ENCODE measurements around the gene GNGT2. TPM values are rescaled to one million over a fixed set of nuclear protein-coding genes. Genes with fewer than 3 reads are reported as not detected.

The GNGT2 gene
- total RNA-seq, 1 experiment from 2014 or later = not detected

DNA sequence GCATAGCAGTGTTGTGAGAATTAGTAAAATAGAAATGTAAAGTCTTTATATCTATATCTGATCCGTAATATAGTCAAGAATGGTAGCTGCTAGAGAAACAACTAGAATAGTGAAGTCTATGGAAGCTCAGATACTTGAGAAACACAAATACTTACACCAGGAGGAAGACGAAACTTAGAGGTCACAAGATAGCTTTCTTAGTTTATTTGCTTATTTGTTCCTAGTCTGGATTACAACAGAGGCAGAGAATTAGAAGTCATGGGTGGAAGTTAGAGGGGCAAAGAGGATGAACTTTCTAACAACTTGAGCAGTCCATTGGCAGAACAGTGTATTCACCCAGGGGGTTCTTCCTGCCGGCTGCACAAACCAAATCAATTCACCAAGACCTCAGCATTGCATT is 13.9 kb downstream of the GNGT2 start:
- Mint-ChIP-seq H3K27ac (ENCODE audit: low read depth, unreplicated experiment) (no peak overlapping the region), H3K36me3 (ENCODE audit: insufficient read depth, unreplicated experiment) (peaks cover 14% of the 10 kb centered on the region), H3K4me3 (ENCODE audit: unreplicated experiment) (no peak overlapping the region), H3K27me3 (ENCODE audit: insufficient read depth, unreplicated experiment) (no peaks in the 10 kb centered on the region), H3K9me3 (ENCODE audit: unreplicated experiment) (no peaks in the 10 kb centered on the region), H3K4me1 (ENCODE audit: insufficient read depth, unreplicated experiment) (no peaks in the 10 kb centered on the region)
- intact Hi-C loops (cut with micrococcal nuclease) = loop anchor here (10.0 kb wide), 1 partner anchor 142 kb away; no protein-coding TSS in a partner anchor
- BruUV-seq (replicated peaks) = no TSS peak
- ChIA-PET CTCF (no interaction called here), POLR2A (no interaction called here)
- TF ChIP-seq, protein P1, sequence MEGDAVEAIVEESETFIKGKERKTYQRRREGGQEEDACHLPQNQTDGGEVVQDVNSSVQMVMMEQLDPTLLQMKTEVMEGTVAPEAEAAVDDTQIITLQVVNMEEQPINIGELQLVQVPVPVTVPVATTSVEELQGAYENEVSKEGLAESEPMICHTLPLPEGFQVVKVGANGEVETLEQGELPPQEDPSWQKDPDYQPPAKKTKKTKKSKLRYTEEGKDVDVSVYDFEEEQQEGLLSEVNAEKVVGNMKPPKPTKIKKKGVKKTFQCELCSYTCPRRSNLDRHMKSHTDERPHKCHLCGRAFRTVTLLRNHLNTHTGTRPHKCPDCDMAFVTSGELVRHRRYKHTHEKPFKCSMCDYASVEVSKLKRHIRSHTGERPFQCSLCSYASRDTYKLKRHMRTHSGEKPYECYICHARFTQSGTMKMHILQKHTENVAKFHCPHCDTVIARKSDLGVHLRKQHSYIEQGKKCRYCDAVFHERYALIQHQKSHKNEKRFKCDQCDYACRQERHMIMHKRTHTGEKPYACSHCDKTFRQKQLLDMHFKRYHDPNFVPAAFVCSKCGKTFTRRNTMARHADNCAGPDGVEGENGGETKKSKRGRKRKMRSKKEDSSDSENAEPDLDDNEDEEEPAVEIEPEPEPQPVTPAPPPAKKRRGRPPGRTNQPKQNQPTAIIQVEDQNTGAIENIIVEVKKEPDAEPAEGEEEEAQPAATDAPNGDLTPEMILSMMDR (IDR thresholded peaks at IDR 0.05; ENCODE audit: unreplicated experiment) = no peak
- DNase-seq (ENCODE audit: unreplicated experiment) = no peak

DNA sequence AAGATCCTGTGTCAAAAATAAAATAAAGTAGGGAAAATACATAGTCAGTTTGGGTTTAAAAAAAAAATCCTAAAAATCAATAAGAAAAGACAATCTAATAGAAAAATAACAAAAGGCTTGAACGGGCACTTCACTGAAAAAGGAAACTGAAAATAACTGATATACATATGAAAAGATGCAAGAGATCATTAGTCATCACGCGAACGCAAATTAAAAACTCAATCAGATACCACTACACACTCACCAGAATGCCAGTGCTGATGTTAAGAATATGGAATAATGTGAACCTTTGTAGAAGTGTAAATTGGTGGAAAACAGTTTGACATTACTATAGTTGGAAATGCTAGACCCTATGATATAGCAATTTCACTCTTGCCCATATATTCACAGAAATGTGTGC is 14.6 kb downstream of the GNGT2 start:
- TF ChIP-seq, protein P1 (IDR thresholded peaks at IDR 0.05; ENCODE audit: unreplicated experiment) = no peak
- ChIA-PET POLR2A (no interaction called here), CTCF (interaction anchor here (0.6 to 1.3 kb wide), 3 partner anchors 42 to 473 kb away, joined by 3 to 5 read pairs (median 4); partner anchors contain the start of gene PRAC2)
- Mint-ChIP-seq H3K27ac (ENCODE audit: low read depth, unreplicated experiment) (no peak overlapping the region), H3K27me3 (ENCODE audit: insufficient read depth, unreplicated experiment) (no peaks in the 10 kb centered on the region), H3K9me3 (ENCODE audit: unreplicated experiment) (no peaks in the 10 kb centered on the region), H3K4me3 (ENCODE audit: unreplicated experiment) (no peak overlapping the region), H3K36me3 (ENCODE audit: insufficient read depth, unreplicated experiment) (peaks cover 15% of the 10 kb centered on the region), H3K4me1 (ENCODE audit: insufficient read depth, unreplicated experiment) (no peaks in the 10 kb centered on the region)
- intact Hi-C loops (cut with micrococcal nuclease) = loop anchor here (10.0 kb wide), 1 partner anchor 141 kb away; no protein-coding TSS in a partner anchor
- no peak for DNase-seq (ENCODE audit: unreplicated experiment)
- no TSS peak for BruUV-seq (replicated peaks)

DNA sequence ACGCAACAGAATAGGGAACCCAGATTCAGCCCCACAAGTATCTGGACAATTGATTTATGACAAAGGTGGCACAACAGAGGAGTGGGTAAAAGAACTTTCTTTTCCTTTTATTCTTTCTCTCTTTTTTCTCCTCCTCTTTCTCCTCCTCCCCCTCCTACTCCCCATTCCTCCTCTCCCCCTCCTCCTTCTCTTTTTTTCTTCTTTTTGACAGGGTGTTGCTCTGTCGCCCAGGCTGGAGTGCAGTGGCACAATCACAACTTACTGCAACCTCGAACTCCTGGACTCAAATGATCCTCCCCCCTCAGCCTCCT is 16.1 kb downstream of the GNGT2 start:
- peak overlapping the region; percentile 26 for H3K4me3 Mint-ChIP-seq (ENCODE audit: unreplicated experiment)
- TF ChIP-seq, protein P1 (IDR thresholded peaks at IDR 0.05; ENCODE audit: unreplicated experiment) = no peak
- no peak for DNase-seq (ENCODE audit: unreplicated experiment)
- no peaks in the 10 kb centered on the region for H3K4me1 Mint-ChIP-seq (ENCODE audit: insufficient read depth, unreplicated experiment)
- intact Hi-C loops (cut with micrococcal nuclease) = loop anchor here (5.0 to 10.0 kb wide), 2 partner anchors 139 to 287 kb away; partner anchors contain the start of gene UBE2Z
- ChIA-PET POLR2A (interaction anchor here (0.7 kb wide), 1 partner anchor 64 kb away, joined by 3 read pairs; no protein-coding TSS in a partner anchor), CTCF (interaction anchor here (0.6 to 1.3 kb wide), 2 partner anchors 162 to 279 kb away, joined by 3 to 5 read pairs; no protein-coding TSS in a partner anchor)
- peaks cover 15% of the 10 kb centered on the region for H3K36me3 Mint-ChIP-seq (ENCODE audit: insufficient read depth, unreplicated experiment)
- no peak overlapping the region for H3K27ac Mint-ChIP-seq (ENCODE audit: low read depth, unreplicated experiment)
- H3K27me3 Mint-ChIP-seq (ENCODE audit: insufficient read depth, unreplicated experiment) = no peaks in the 10 kb centered on the region
- BruUV-seq (replicated peaks) = no TSS peak
- H3K9me3 Mint-ChIP-seq (ENCODE audit: unreplicated experiment) = no peaks in the 10 kb centered on the region

DNA sequence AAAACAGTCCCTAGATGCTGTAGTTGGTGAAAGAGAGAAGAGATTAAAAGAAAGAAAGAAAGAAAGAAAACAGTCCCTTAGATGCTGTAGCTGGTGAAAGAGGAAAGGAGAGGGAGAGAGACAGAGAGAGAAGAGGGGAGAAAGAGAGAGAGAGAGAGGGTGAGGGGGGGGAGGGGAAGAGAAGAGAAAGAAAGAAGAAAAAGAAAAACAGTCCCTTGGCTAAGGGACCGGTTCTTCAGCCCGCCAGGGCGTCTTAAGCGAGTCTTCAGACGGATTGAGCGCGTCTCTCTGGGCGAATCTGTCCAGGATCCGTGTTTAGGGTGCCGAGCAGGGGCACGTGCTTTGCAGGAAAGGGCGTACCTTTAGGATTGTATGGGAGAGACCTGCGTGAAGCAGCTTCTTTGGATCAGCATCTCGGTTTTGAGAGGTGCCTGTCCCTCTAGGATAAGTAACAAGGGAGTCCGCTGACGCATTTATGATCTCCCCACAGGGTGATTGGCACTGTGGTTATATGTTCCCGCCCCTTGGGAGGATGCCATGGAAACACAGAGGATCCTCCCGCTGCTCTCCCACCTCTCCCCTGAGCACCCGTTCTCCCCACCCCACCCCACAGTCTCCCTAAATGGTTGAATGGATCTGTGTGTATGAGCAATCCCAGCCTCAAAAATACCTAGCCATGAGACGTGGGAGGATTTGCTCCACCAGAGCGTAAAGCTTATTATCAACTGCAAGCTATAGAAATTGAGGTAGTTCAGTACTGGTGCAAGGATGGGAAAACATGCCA is 16.7 kb downstream of the GNGT2 start:
- ChIA-PET CTCF (interaction anchor here (0.6 kb wide), 1 partner anchor 278 kb away, joined by 3 read pairs; no protein-coding TSS in a partner anchor), POLR2A (interaction anchor here (0.7 to 2.7 kb wide), 2 partner anchors 63 to 92 kb away, joined by 3 to 14 read pairs; no protein-coding TSS in a partner anchor)
- H3K9me3 Mint-ChIP-seq (ENCODE audit: unreplicated experiment) = no peaks in the 10 kb centered on the region
- no peaks in the 10 kb centered on the region for H3K4me1 Mint-ChIP-seq (ENCODE audit: insufficient read depth, unreplicated experiment)
- peak overlapping the region; percentile 96 for H3K4me3 Mint-ChIP-seq (ENCODE audit: unreplicated experiment)
- peak overlapping the region; percentile 96 for H3K27ac Mint-ChIP-seq (ENCODE audit: low read depth, unreplicated experiment)
- peaks cover 15% of the 10 kb centered on the region for H3K36me3 Mint-ChIP-seq (ENCODE audit: insufficient read depth, unreplicated experiment)
- peak; percentile 34 for DNase-seq (ENCODE audit: unreplicated experiment)
- no peaks in the 10 kb centered on the region for H3K27me3 Mint-ChIP-seq (ENCODE audit: insufficient read depth, unreplicated experiment)
- BruUV-seq (replicated peaks) = no TSS peak
- intact Hi-C loops (cut with micrococcal nuclease) = loop anchor here (5.0 to 10.0 kb wide), 2 partner anchors 139 to 286 kb away; partner anchors contain the start of gene UBE2Z
- TF ChIP-seq, protein P1 (IDR thresholded peaks at IDR 0.05; ENCODE audit: unreplicated experiment) = no peak
